Pancreas (tissue), 10 donors: Measurements from ENCODE around the gene SLC24A3. TPM values are rescaled to one million over a fixed set of nuclear protein-coding genes. Genes with fewer than 3 reads are reported as not detected.

Experiments used
- ATAC-seq, 4 donors: fragments of 200-7000 bp; cut with Tn5 transposase; one replicate each; pipeline versions ENCODE4 v1.8.0 to v1.9.1; 2020; ENCODE audit warnings: mild to moderate bottlenecking in 4 of 4, moderate library complexity in 4 of 4
- DNase-seq, 6 donors: peaks; one replicate each; pipeline ENCODE4 v3.0.0-alpha.2; 2020
- FAIRE-seq: peaks from 2 replicates; lab custom pipeline; 2012; peaks lifted over from hg19 to GRCh38; lab: Jason Lieb, UNC
- H3K27ac ChIP-seq, 4 donors: fragments of 200-600 bp; sonication (generic); 1 replicate in 3 of 4; 2 replicates in 1 of 4; pipeline versions ENCODE4 v1.5.0 to v1.8.0; 2020
- H3K27me3 ChIP-seq, 4 donors: fragments of 200-600 bp; one replicate each; pipeline ENCODE4 v1.8.0; 2021
- H3K36me3 ChIP-seq, 3 donors: fragments of 200-600 bp; sonication (generic) in 1 of 3; one replicate each; pipeline versions ENCODE4 v1.5.0 to v1.8.0; 2020 to 2021
- H3K4me1 ChIP-seq, 3 donors: fragments of 200-600 bp; one replicate each; pipeline ENCODE4 v1.8.0; 2021
- H3K4me3 ChIP-seq, 4 donors: fragments of 200-600 bp; sonication (generic) in 2 of 4; one replicate each; pipeline versions ENCODE4 v1.5.0 to v1.8.0; 2020 to 2021
- H3K9me3 ChIP-seq, 4 donors: fragments of 200-600 bp; one replicate each; pipeline ENCODE4 v1.8.0; 2021
- CTCF ChIP-seq, 4 donors: fragments of 200-600 bp; sonication (generic) in 3 of 4; IDR thresholded peaks; one replicate each; pipeline versions ENCODE4 v1.5.0 to v1.8.0; 2021; ENCODE audit warnings: antibody characterized with exemption in 4 of 4
- WGBS, 2 donors: extraction: QIAGEN DNeasy Blood & Tissue Kit; methylation state at CpG; one replicate each; pipeline ENCODE4 v1.1.7; 2013; 5-methylcytosine and 5-hydroxymethylcytosine counted together
- intact Hi-C, 3 donors: fragments of 100-400 bp; cut with DNase I; formaldehyde crosslinking; loops; one replicate each; pipeline versions ENCODE4 v1.11.1 to v1.14.2; 2022
- polyA plus RNA-seq, 2 donors: library from polyadenylated mRNA; stranded (reverse); fragments of 200-250 nt; gene quantifications; one replicate each; pipeline ENCODE4 v1.2.3, GENCODE V29; 2013
- total RNA-seq, 6 donors: library from RNA; stranded (reverse); fragmentation: NEBNext Ultra II Directional in 4 of 6; extraction: Animal tissue kit (Norgen Biotek cat#: 25700) in 4 of 6; gene quantifications; one replicate each; pipeline versions ENCODE4 v1.2.1 to v1.2.4, GENCODE V29; 2021 to 2023
- donor health status: healthy with polysubstance abuse.
- donor health status: DM: no; HTN: no; CAD: no; lungs with moderate emphysema.
- donor health status: DM: no; HTN: no; CAD: no.
- donor health status: control.
- donor health status: control.
- donor health status: Bipolar disorder and iron deficiency.
- donor health status: DM: yes; HTN: yes; CAD: no.
- donor health status: DM: no; HTN: no; CAD: no.
- donor health status: DM: no; HTN: no; CAD: no.
- donor health status: DM: yes; HTN: yes; CAD: no.

The SLC24A3 gene
- total and polyA plus RNA-seq, 8 donors: 0.28 to 0.87 (median 0.49) TPM

DNA sequence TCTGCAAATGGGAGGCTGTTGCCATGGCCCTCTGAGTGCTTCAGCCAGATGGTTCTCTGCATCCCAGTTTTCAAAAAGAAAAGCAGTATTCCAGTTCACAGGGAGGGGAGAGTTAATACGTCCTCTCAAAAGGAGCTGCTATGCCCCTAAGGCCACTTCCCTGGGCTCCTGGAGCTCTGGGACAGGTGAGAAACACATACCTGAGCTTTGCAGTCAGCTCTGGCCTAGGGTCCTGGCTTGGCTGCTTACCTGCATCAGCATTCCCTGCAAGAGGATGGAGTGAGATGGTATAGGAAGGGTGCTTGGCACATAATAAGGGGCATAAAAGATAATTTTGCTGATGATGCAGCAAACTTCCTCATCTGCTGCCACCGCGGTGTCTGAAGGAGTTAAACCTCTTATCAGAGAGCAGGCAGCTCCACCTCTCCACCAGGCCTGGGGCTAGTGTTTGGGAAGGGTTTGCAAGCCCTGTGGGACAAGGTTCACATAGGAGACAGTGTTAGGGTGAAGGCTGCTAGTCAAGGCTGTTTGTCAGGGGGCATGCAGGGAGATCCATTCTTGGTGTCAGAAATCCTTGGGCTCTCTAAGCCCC is 62.7 kb downstream of the SLC24A3 start:
- Histone ChIP-seq H3K4me3 (no peak overlapping the region), H3K27ac (no peak overlapping the region), H3K9me3 (no peaks in the 10 kb centered on the region), H3K36me3 (no peaks in the 10 kb centered on the region), H3K4me1 (no peaks in the 10 kb centered on the region), H3K27me3 (no peaks in the 10 kb centered on the region)
- WGBS, 2 donors: 48% methylated on average over 3 of the region's 3 CpGs
- FAIRE-seq: no peak
- TF ChIP-seq CTCF (IDR thresholded peaks at IDR 0.05): no peak
- peak in 2 of 4 donors; percentile 28 to 57 for ATAC-seq
- intact Hi-C loops: no loop called here
- no peak for DNase-seq

- no peak overlapping the region for H3K4me3 ChIP-seq
These were observed 63.2 kb downstream of the SLC24A3 start for GRCh38 chr20:19275630-19276071.

GRCh38 chr20:19277381-19277780 is 64.9 kb downstream of the SLC24A3 start:
- H3K27ac ChIP-seq: no peak overlapping the region

More at GRCh38 chr20:19275630-19276071, 63.2 kb downstream of the SLC24A3 start:
- intact Hi-C loops: no loop called here
- ATAC-seq: peak; percentile 66 to 86 (median 84)
- WGBS, 2 donors: 13 to 18% methylated on average over 7 of the region's 7 CpGs
- H3K36me3 ChIP-seq: no peaks in the 10 kb centered on the region
- H3K9me3 ChIP-seq: no peaks in the 10 kb centered on the region
- H3K27me3 ChIP-seq: no peaks in the 10 kb centered on the region
- no peak for TF ChIP-seq CTCF (IDR thresholded peaks at IDR 0.05)
- H3K27ac ChIP-seq: no peak overlapping the region
- DNase-seq: peak in 4 of 6 donors; percentile 35 to 57 (median 44)
- no peaks in the 10 kb centered on the region for H3K4me1 ChIP-seq
- no peak for FAIRE-seq

GRCh38 chr20:19283490-19284025 is 71.1 kb downstream of the SLC24A3 start:
- H3K4me3 ChIP-seq: no peak overlapping the region
- no peaks in the 10 kb centered on the region for H3K4me1 ChIP-seq
- ATAC-seq: no peak
- no peak for DNase-seq
- H3K27me3 ChIP-seq: no peaks in the 10 kb centered on the region
- H3K27ac ChIP-seq: no peak overlapping the region
- TF ChIP-seq CTCF (IDR thresholded peaks at IDR 0.05): no peak
- FAIRE-seq: no peak
- intact Hi-C loops: no loop called here
- H3K9me3 ChIP-seq: no peaks in the 10 kb centered on the region
- WGBS, 2 donors: 60 to 67% methylated on average over 6 of the region's 6 CpGs
- H3K36me3 ChIP-seq: no peaks in the 10 kb centered on the region

More at GRCh38 chr20:19277381-19277780, 64.9 kb downstream of the SLC24A3 start:
- Histone ChIP-seq H3K4me1 (no peaks in the 10 kb centered on the region), H3K4me3 (no peak overlapping the region), H3K36me3 (no peaks in the 10 kb centered on the region), H3K27me3 (no peaks in the 10 kb centered on the region), H3K9me3 (no peaks in the 10 kb centered on the region)
- 54 to 80% methylated on average over 1 of the region's 1 CpG for WGBS, 2 donors
- ATAC-seq (no peak), FAIRE-seq (no peak), DNase-seq (no peak)
- intact Hi-C loops: no loop called here
- no peak for TF ChIP-seq CTCF (IDR thresholded peaks at IDR 0.05)
